ENCODE results near the gene HS3ST5. TPM values are rescaled to one million over a fixed set of nuclear protein-coding genes. Genes with fewer than 3 reads are reported as not detected.

HS3ST5 gene
- total and polyA plus RNA-seq, 8 donors: 0.08 to 0.26 (median 0.11) TPM; not detected in 4

GRCh38 chr6:114282292-114282691 lies 60.5 kb downstream of the HS3ST5 start:
- no peak overlapping the region for H3K27ac ChIP-seq
- H3K36me3 ChIP-seq: no peaks in the 10 kb centered on the region
- H3K4me1 ChIP-seq: no peaks in the 10 kb centered on the region
- DNase-seq: no peak
- no peak for FAIRE-seq
- H3K9me3 ChIP-seq: no peaks in the 10 kb centered on the region
- no peak overlapping the region for H3K4me3 ChIP-seq
- no peak for ATAC-seq
- no peaks in the 10 kb centered on the region for H3K27me3 ChIP-seq
- WGBS, 2 donors: 74 to 75% methylated on average over 6 of the region's 6 CpGs
- TF ChIP-seq CTCF (IDR thresholded peaks at IDR 0.05): no peak
- intact Hi-C loops (cut with DNase I): no loop called here

GRCh38 chr6:114281496-114281895 lies 61.3 kb downstream of the HS3ST5 start:
- no peak for TF ChIP-seq CTCF (IDR thresholded peaks at IDR 0.05)
- Histone ChIP-seq H3K27ac (no peak overlapping the region), H3K9me3 (no peaks in the 10 kb centered on the region), H3K36me3 (no peaks in the 10 kb centered on the region), H3K4me3 (no peak overlapping the region), H3K27me3 (no peaks in the 10 kb centered on the region), H3K4me1 (no peaks in the 10 kb centered on the region)
- ATAC-seq (no peak), FAIRE-seq (no peak), DNase-seq (no peak)
- intact Hi-C loops (cut with DNase I): no loop called here
- WGBS, 2 donors: 65 to 66% methylated on average over 3 of the region's 3 CpGs

- Histone ChIP-seq H3K4me3 (no peak overlapping the region), H3K9me3 (no peaks in the 10 kb centered on the region), H3K36me3 (no peaks in the 10 kb centered on the region), H3K27ac (no peak overlapping the region), H3K27me3 (no peaks in the 10 kb centered on the region), H3K4me1 (no peaks in the 10 kb centered on the region)
- TF ChIP-seq CTCF (IDR thresholded peaks at IDR 0.05): no peak
- DNase-seq: no peak
- no peak for FAIRE-seq
- intact Hi-C loops (cut with DNase I): no loop called here
- ATAC-seq: no peak
- 79 to 81% methylated on average over 7 of the region's 7 CpGs for WGBS, 2 donors
These were observed 62.4 kb downstream of the HS3ST5 start for GRCh38 chr6:114280239-114280982.

- ATAC-seq: no peak
- Histone ChIP-seq H3K27me3 (no peaks in the 10 kb centered on the region), H3K27ac (no peak overlapping the region), H3K4me3 (no peak overlapping the region), H3K36me3 (no peaks in the 10 kb centered on the region), H3K9me3 (no peaks in the 10 kb centered on the region), H3K4me1 (no peaks in the 10 kb centered on the region)
- no peak for FAIRE-seq
- no peak for TF ChIP-seq CTCF (IDR thresholded peaks at IDR 0.05)
- DNase-seq: no peak
- WGBS, 2 donors: 45 to 59% methylated on average over 2 of the region's 2 CpGs
- intact Hi-C loops (cut with DNase I): no loop called here
These were observed 65.6 kb downstream of the HS3ST5 start for GRCh38 chr6:114277220-114277619.

GRCh38 chr6:114276783-114277182 lies 66.0 kb downstream of the HS3ST5 start:
- H3K27ac ChIP-seq: no peak overlapping the region
- no peak for FAIRE-seq
- no peak for ATAC-seq
- no peaks in the 10 kb centered on the region for H3K4me1 ChIP-seq
- no peak for DNase-seq
- no peaks in the 10 kb centered on the region for H3K9me3 ChIP-seq
- H3K4me3 ChIP-seq: no peak overlapping the region
- no peaks in the 10 kb centered on the region for H3K27me3 ChIP-seq
- WGBS, 2 donors: 60 to 63% methylated on average over 2 of the region's 2 CpGs
- H3K36me3 ChIP-seq: no peaks in the 10 kb centered on the region
- intact Hi-C loops (cut with DNase I): no loop called here
- no peak for TF ChIP-seq CTCF (IDR thresholded peaks at IDR 0.05)
